Adrenal gland (tissue), 12 donors: Measurements from ENCODE around the gene PLCB1. TPM values are rescaled to one million over a fixed set of nuclear protein-coding genes. Genes with fewer than 3 reads are reported as not detected.

Source experiments
- DNase-seq, 7 donors: peaks; one replicate each; pipeline ENCODE4 v3.0.0-alpha.2; 2019 to 2020
- H3K27ac ChIP-seq, 5 donors: fragments of 200-600 bp; sonication (generic) in 4 of 5; 1 replicate in 3 of 5; 2 replicates in 2 of 5; pipeline versions ENCODE4 v1.5.1 to v1.8.0; 2016 to 2020; ENCODE audit warnings: mild to moderate bottlenecking in 1 of 5
- H3K27me3 ChIP-seq: fragments of 200-600 bp; 2 replicates; pipeline ENCODE4 v1.8.0; 2021
- H3K36me3 ChIP-seq, 2 donors: fragments of 200-600 bp; replicated peaks in 1 of 2; 1 replicate in 1 of 2; 2 replicates in 1 of 2; pipeline versions ENCODE4 v1.5.1 to v1.8.0; 2018 to 2022
- H3K4me1 ChIP-seq, 2 donors: fragments of 200-600 bp; replicated peaks in 1 of 2; 1 replicate in 1 of 2; 2 replicates in 1 of 2; pipeline versions ENCODE4 v1.5.1 to v1.8.0; 2018 to 2021
- H3K4me3 ChIP-seq, 4 donors: fragments of 200-600 bp; sonication (generic) in 3 of 4; one replicate each; pipeline ENCODE4 v1.5.1; 2016 to 2018
- H3K9me3 ChIP-seq, 3 donors: fragments of 200-600 bp; sonication (generic) in 1 of 3; replicated peaks in 1 of 3; 1 replicate in 2 of 3; 2 replicates in 1 of 3; pipeline versions ENCODE4 v1.5.1 to v1.8.0; 2016 to 2021
- POLR2A ChIP-seq, 2 donors: fragments of 450-650 bp; IDR thresholded peaks; one replicate each; pipeline ENCODE4 v1.6.1; 2017; ENCODE audit warnings: antibody characterized with exemption in 2 of 2, mild to moderate bottlenecking in 2 of 2, moderate library complexity in 1 of 2
- WGBS, 4 donors: extraction: QIAGEN DNeasy Blood & Tissue Kit in 2 of 4; methylation state at CpG; one replicate each; pipeline versions ENCODE4 v1.1.5 to v1.1.7; 2013 to 2017; 5-methylcytosine and 5-hydroxymethylcytosine counted together
- intact Hi-C, 2 donors: fragments of 100-400 bp; cut with DNase I; formaldehyde crosslinking; loops; one replicate each; pipeline versions ENCODE4 v1.14.1 to v1.15.0; 2022 to 2023
- polyA plus RNA-seq, 3 donors: library from polyadenylated mRNA; stranded (reverse); fragments of 200-250 nt in 2 of 3; fragments of 350-450 nt in 1 of 3; fragmentation: Illumina TruSeq in 1 of 3; extraction: RNeasy Lipid Tissue Mini Kit (QIAGEN cat#74804) in 1 of 3; gene quantifications; one replicate each; pipeline ENCODE4 v1.2.3, GENCODE V29; 2013 to 2014
- total RNA-seq, 9 donors: library from RNA; depleted of rRNA in 4 of 9; stranded (reverse); fragments of >200 nt in 4 of 9; fragments of 120-200 nt in 1 of 9; fragmentation: NEBNext Ultra II Directional in 1 of 9; extraction: Animal tissue kit (Norgen Biotek cat#: 25700) in 1 of 9; gene quantifications; one replicate each; pipeline versions ENCODE4 v1.1.0 to v1.2.4, GENCODE V29; 2013 to 2023
- TF ChIP-seq, protein P1 (sequence below), 6 experiments: fragments of 450-650 bp in 4 of 6; fragments of 200-600 bp in 2 of 6; sonication (generic) in 1 of 6; IDR thresholded peaks; 1 replicate in 5 of 6; 2 replicates in 1 of 6; pipeline versions ENCODE4 v1.5.1 to v1.8.0; 2016 to 2021; ENCODE audit warnings: antibody characterized with exemption in 6 of 6, mild to moderate bottlenecking in 2 of 6, moderate library complexity in 1 of 6
- donor health status: healthy with polysubstance abuse.
- donor health status: Bipolar disorder and iron deficiency.
- donor health status: DM: yes; HTN: yes; CAD: no.
- donor health status: DM: no; HTN: no; CAD: no.
- donor health status: DM: no; HTN: no; CAD: no.
- donor health status: DM: yes; HTN: yes; CAD: no.

Gene PLCB1
- total and polyA plus RNA-seq, 12 donors = 7.7 to 56.6 (median 27.9) TPM

DNA sequence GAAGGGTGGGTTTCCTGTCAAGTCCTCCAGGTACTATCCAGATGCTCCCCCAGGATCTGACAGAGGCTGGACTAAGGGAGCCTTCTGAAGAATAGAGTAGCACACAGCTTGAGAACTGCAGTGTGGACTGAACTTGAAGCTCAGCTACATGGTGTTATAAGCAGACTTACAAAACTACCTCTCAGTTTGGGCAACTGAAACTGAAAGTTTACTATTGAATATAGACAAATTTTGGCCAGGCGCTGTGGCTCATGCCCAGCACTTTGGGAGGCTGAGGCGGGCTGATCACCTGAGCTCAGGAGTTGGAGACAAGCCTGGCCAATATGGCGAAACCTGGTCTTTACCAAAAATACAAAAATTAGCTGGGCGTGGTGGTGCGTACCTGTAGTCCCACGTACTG, 348.5 kb downstream of the PLCB1 start:
- Histone ChIP-seq H3K27me3 (no peaks in the 10 kb centered on the region), H3K4me3 (no peak overlapping the region), H3K27ac (no peak overlapping the region), H3K4me1 (no peaks in the 10 kb centered on the region), H3K36me3 (no peaks in the 10 kb centered on the region), H3K9me3 (no peaks in the 10 kb centered on the region)
- 96 to 100% (median 97%) methylated on average over 6 of the region's 6 CpGs for WGBS, 4 donors
- no peak for DNase-seq
- intact Hi-C loops = no loop called here
- no peak for TF ChIP-seq POLR2A (IDR thresholded peaks at IDR 0.05)
- TF ChIP-seq, protein P1, sequence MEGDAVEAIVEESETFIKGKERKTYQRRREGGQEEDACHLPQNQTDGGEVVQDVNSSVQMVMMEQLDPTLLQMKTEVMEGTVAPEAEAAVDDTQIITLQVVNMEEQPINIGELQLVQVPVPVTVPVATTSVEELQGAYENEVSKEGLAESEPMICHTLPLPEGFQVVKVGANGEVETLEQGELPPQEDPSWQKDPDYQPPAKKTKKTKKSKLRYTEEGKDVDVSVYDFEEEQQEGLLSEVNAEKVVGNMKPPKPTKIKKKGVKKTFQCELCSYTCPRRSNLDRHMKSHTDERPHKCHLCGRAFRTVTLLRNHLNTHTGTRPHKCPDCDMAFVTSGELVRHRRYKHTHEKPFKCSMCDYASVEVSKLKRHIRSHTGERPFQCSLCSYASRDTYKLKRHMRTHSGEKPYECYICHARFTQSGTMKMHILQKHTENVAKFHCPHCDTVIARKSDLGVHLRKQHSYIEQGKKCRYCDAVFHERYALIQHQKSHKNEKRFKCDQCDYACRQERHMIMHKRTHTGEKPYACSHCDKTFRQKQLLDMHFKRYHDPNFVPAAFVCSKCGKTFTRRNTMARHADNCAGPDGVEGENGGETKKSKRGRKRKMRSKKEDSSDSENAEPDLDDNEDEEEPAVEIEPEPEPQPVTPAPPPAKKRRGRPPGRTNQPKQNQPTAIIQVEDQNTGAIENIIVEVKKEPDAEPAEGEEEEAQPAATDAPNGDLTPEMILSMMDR (IDR thresholded peaks at IDR 0.05) = no peak

GRCh38 chr20:8487696-8488095, 355.6 kb downstream of the PLCB1 start:
- H3K36me3 ChIP-seq = no peaks in the 10 kb centered on the region
- DNase-seq = no peak
- H3K4me1 ChIP-seq = no peaks in the 10 kb centered on the region
- no peaks in the 10 kb centered on the region for H3K9me3 ChIP-seq
- intact Hi-C loops = no loop called here
- no peak for TF ChIP-seq POLR2A (IDR thresholded peaks at IDR 0.05)
- WGBS, 4 donors = 92 to 97% (median 94%) methylated on average over 7 of the region's 7 CpGs
- H3K27ac ChIP-seq = no peak overlapping the region
- no peak overlapping the region for H3K4me3 ChIP-seq
- no peaks in the 10 kb centered on the region for H3K27me3 ChIP-seq

- H3K27me3 ChIP-seq = no peaks in the 10 kb centered on the region
- H3K9me3 ChIP-seq = no peaks in the 10 kb centered on the region
- TF ChIP-seq POLR2A (IDR thresholded peaks at IDR 0.05) = no peak
- TF ChIP-seq, protein P1 (IDR thresholded peaks at IDR 0.05) = no peak
- H3K4me1 ChIP-seq = no peaks in the 10 kb centered on the region
- H3K4me3 ChIP-seq = no peak overlapping the region
- intact Hi-C loops = no loop called here
- no peak overlapping the region for H3K27ac ChIP-seq
- H3K36me3 ChIP-seq = no peaks in the 10 kb centered on the region
- WGBS, 4 donors = 75 to 82% (median 79%) methylated on average over 6 of the region's 6 CpGs
- no peak for DNase-seq
These were observed 357.2 kb downstream of the PLCB1 start for GRCh38 chr20:8489094-8489883.

GRCh38 chr20:8490076-8490830, 358.2 kb downstream of the PLCB1 start:
- no peaks in the 10 kb centered on the region for H3K27me3 ChIP-seq
- intact Hi-C loops = no loop called here
- 84 to 88% (median 86%) methylated on average over 3 of the region's 3 CpGs for WGBS, 4 donors
- no peak overlapping the region for H3K4me3 ChIP-seq
- H3K4me1 ChIP-seq = peaks cover 0 to 4% of the 10 kb centered on the region in 2 donors
- no peaks in the 10 kb centered on the region for H3K36me3 ChIP-seq
- H3K27ac ChIP-seq = no peak overlapping the region
- H3K9me3 ChIP-seq = no peaks in the 10 kb centered on the region
- TF ChIP-seq POLR2A (IDR thresholded peaks at IDR 0.05) = no peak
- no peak for DNase-seq

GRCh38 chr20:8492173-8492572, 360.1 kb downstream of the PLCB1 start:
- TF ChIP-seq, protein P1 (IDR thresholded peaks at IDR 0.05) = no peak
- TF ChIP-seq POLR2A (IDR thresholded peaks at IDR 0.05) = no peak
- no peaks in the 10 kb centered on the region for H3K36me3 ChIP-seq
- DNase-seq = no peak
- H3K4me1 ChIP-seq = peaks cover 0 to 4% of the 10 kb centered on the region in 2 donors
- no peak overlapping the region for H3K27ac ChIP-seq
- H3K27me3 ChIP-seq = no peaks in the 10 kb centered on the region
- H3K4me3 ChIP-seq = no peak overlapping the region
- intact Hi-C loops = no loop called here
- no peaks in the 10 kb centered on the region for H3K9me3 ChIP-seq
